Endothelial cell (in vitro differentiated cells): ENCODE measurements around the gene ROCK1. TPM values are rescaled to one million over a fixed set of nuclear protein-coding genes. Genes with fewer than 3 reads are reported as not detected.

Experiments used
- DNase-seq: peaks from one replicate; pipeline ENCODE4 v3.0.0; 2021; ENCODE audit warnings: low spot score
- H3K27ac Mint-ChIP-seq: one replicate; pipeline ENCODE4 v1.8.0; 2021; ENCODE audit warnings: mixed read lengths, inconsistent platforms; ENCODE audit not compliant: unreplicated experiment
- H3K27me3 Mint-ChIP-seq: one replicate; pipeline ENCODE4 v1.8.0; 2021; ENCODE audit warnings: mild to moderate bottlenecking, moderate library complexity, mixed read lengths, inconsistent platforms; ENCODE audit not compliant: unreplicated experiment
- H3K36me3 Mint-ChIP-seq: one replicate; pipeline ENCODE4 v1.8.0; 2021; ENCODE audit warnings: mild to moderate bottlenecking, low read depth, mixed read lengths, inconsistent platforms; ENCODE audit not compliant: unreplicated experiment
- H3K4me1 Mint-ChIP-seq: one replicate; pipeline ENCODE4 v1.8.0; 2021; ENCODE audit warnings: mild to moderate bottlenecking, mixed read lengths, inconsistent platforms; ENCODE audit not compliant: unreplicated experiment
- H3K4me3 Mint-ChIP-seq: one replicate; pipeline ENCODE4 v1.8.0; 2021; ENCODE audit warnings: mild to moderate bottlenecking, mixed read lengths, inconsistent platforms; ENCODE audit not compliant: unreplicated experiment
- H3K9me3 Mint-ChIP-seq: one replicate; pipeline ENCODE4 v1.8.0; 2021; ENCODE audit warnings: mixed read lengths, inconsistent platforms; ENCODE audit not compliant: unreplicated experiment
- CTCF ChIP-seq: fragments of 200-600 bp; sonication (generic); IDR thresholded peaks from one replicate; pipeline ENCODE4 v1.5.0; 2021; ENCODE audit warnings: antibody characterized with exemption; ENCODE audit not compliant: unreplicated experiment
- total RNA-seq: library from RNA; stranded (reverse); fragmentation: NEBNext Ultra II Directional; extraction: Animal tissue kit (Norgen Biotek cat#: 25700); gene quantifications from one replicate; pipeline ENCODE4 v1.2.1, GENCODE V29; 2021; ENCODE audit not compliant: unreplicated experiment

ROCK1 gene
- total RNA-seq, 1 donor from 2014 or later, result 62.2 TPM

GRCh38 chr18:21057112-21057511 is 54.5 kb downstream of the ROCK1 start:
- no peak for DNase-seq
- Mint-ChIP-seq H3K4me3 (no peak overlapping the region), H3K36me3 (no peaks in the 10 kb centered on the region), H3K4me1 (no peaks in the 10 kb centered on the region), H3K27ac (no peak overlapping the region), H3K9me3 (no peaks in the 10 kb centered on the region), H3K27me3 (no peaks in the 10 kb centered on the region)
- TF ChIP-seq CTCF, result no peak

DNA sequence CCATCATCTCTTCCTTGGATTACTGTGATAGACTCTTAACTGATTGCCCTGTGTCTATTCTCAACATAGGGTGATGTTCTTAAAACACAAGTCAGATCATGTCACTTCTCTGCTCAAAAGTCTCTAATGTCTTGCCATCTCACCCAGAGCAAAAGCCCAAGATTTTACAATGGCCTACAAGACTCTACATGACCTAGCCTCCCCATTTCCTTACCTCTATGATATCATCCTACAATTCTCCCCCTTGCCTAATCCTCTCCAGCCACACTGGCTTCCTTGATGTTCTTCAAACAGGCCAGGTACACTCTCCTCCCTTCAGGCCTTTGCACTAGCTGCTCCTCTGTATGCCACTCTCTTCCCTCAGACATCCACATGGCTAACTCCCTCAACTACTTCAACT is 55.1 kb downstream of the ROCK1 start:
- no peak for TF ChIP-seq CTCF

DNA sequence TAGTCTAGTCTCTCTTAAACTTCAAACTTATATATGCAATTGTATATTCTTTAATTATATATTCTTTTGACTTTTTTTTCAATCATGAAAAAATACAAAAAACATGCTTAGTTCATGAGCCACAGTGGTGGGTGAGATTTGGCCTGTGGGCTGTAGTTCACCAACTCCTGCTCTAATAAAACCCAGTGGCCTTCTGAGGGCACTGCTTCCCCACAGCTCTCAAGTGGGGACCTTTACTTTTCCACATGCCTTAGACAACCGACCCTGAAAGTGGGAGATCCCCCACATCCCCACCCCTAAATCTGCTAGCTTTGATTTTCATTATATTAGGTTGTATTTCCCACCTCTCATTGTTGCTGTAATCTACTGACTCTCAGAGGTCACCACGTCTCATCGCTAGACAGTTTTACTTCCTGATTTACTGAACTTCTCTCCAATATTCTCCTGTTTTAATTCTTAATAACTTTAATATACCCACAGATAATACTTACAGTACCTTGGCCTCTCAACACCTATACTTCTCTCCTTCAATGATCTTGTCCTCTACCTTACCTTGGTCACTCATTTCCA is 57.3 kb downstream of the ROCK1 start:
- DNase-seq, result no peak
- Mint-ChIP-seq H3K4me3 (no peak overlapping the region), H3K9me3 (no peaks in the 10 kb centered on the region), H3K4me1 (no peaks in the 10 kb centered on the region), H3K27me3 (no peaks in the 10 kb centered on the region), H3K27ac (no peak overlapping the region), H3K36me3 (no peaks in the 10 kb centered on the region)
- no peak for TF ChIP-seq CTCF

More for the DNA sequence above, 55.1 kb downstream of the ROCK1 start:
- Mint-ChIP-seq H3K27me3 (no peaks in the 10 kb centered on the region), H3K9me3 (no peaks in the 10 kb centered on the region), H3K27ac (no peak overlapping the region), H3K36me3 (no peaks in the 10 kb centered on the region), H3K4me1 (no peaks in the 10 kb centered on the region), H3K4me3 (no peak overlapping the region)
- no peak for DNase-seq

GRCh38 chr18:21053127-21053526 is 58.5 kb downstream of the ROCK1 start:
- Mint-ChIP-seq H3K4me1 (no peaks in the 10 kb centered on the region), H3K36me3 (no peaks in the 10 kb centered on the region), H3K27ac (no peak overlapping the region), H3K4me3 (no peak overlapping the region), H3K9me3 (no peaks in the 10 kb centered on the region), H3K27me3 (no peaks in the 10 kb centered on the region)
- no peak for TF ChIP-seq CTCF
- DNase-seq, result no peak

DNA sequence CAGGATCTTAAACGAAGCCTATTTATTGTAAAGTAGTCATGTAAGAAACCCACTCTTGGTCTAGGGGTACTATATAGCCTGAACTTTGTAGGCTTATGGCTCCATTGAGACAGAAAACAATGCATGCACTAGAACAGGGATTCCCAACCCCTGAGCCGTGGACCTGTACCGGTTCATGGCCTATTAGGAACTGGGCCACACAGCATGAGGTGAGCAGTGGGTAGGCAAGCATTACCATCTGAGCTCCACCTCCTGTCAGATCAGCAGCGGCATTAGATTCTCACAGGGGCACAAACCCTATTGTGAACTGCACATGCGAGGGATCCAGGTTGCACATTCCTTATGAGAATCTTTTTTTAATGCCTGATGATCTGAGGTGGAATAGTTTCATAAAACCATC is 59.2 kb downstream of the ROCK1 start:
- Mint-ChIP-seq H3K36me3 (no peaks in the 10 kb centered on the region), H3K4me1 (no peaks in the 10 kb centered on the region), H3K9me3 (no peaks in the 10 kb centered on the region), H3K4me3 (no peak overlapping the region), H3K27me3 (no peaks in the 10 kb centered on the region), H3K27ac (no peak overlapping the region)
- DNase-seq, result no peak
- no peak for TF ChIP-seq CTCF
